Measurements from ENCODE around the gene GPRC5A. TPM values are rescaled to one million over a fixed set of nuclear protein-coding genes. Genes with fewer than 3 reads are reported as not detected.

Gene GPRC5A
- total and polyA plus RNA-seq, 2 of the 13 experiments (the other 11 are each of a cell fraction or from before 2014, with no cell fraction given) = 0.27 to 3.0 TPM

DNA sequence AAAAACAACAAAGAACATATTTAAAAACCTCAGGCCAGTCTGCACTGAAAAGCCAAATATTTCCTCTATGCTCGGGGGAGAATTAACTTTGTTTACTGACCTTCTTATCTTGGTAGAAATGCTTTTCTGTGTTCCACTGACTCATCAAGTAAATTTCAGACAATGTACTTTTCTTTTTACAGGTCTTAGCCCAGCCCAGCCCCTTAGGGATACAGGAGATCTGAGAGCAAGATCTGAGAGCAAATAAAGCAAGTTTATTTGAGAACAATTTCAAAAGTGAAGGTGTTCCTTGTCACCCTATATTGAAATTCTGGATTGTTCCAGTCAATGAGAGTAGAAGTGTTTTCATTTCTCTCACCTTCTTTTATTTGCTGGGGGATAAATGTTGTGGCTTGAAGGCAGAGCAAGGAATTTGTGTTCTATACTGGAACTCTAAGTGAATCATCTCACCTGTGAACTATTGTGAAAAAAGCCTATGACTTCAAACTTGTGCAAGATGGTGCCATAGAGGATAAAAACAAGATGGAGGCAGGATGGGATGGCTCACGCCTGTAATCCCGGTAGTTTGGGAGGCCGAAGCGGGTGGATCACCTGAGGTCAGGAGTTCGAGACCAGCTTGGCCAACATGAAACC, 7.9 kb upstream of the GPRC5A start (continued):
- TF ChIP-seq ZMAT3 (CRISPR knock-in tag; conservative IDR thresholded peaks at IDR 0.05) (no peak), ZBTB38 (CRISPR knock-in tag; IDR thresholded peaks at IDR 0.05) (no peak), MLLT10 (CRISPR knock-in tag; IDR thresholded peaks at IDR 0.05) (no peak), ZNF724P (CRISPR knock-in tag; IDR thresholded peaks at IDR 0.05; ENCODE audit: borderline replicate concordance) (no peak), RBAK (CRISPR knock-in tag; IDR thresholded peaks at IDR 0.05) (no peak), ZNF790 (CRISPR knock-in tag; IDR thresholded peaks at IDR 0.05; ENCODE audit: borderline replicate concordance) (no peak), ZNF30 (CRISPR knock-in tag; IDR thresholded peaks at IDR 0.05) (no peak), RAD51 (IDR thresholded peaks at IDR 0.05; ENCODE audit: borderline replicate concordance) (no peak), ZNF138 (CRISPR knock-in tag; IDR thresholded peaks at IDR 0.05; ENCODE audit: low read depth) (no peak), TBX2 (CRISPR knock-in tag; IDR thresholded peaks at IDR 0.05; ENCODE audit: borderline replicate concordance) (peak; percentile 58), FOXP1 (IDR thresholded peaks at IDR 0.05) (no peak), FOXP1 (CRISPR knock-in tag; IDR thresholded peaks at IDR 0.05) (peak; percentile 52; the same call in 1 of the 2 replicates), NRL (CRISPR knock-in tag; IDR thresholded peaks at IDR 0.05; ENCODE audit: borderline replicate concordance) (no peak), ZNF446 (CRISPR knock-in tag; IDR thresholded peaks at IDR 0.05) (no peak), ZNF619 (CRISPR knock-in tag; IDR thresholded peaks at IDR 0.05) (no peak), ZNF510 (CRISPR knock-in tag; IDR thresholded peaks at IDR 0.05; ENCODE audit: low read depth) (no peak)
- TF ChIP-seq, protein P1, sequence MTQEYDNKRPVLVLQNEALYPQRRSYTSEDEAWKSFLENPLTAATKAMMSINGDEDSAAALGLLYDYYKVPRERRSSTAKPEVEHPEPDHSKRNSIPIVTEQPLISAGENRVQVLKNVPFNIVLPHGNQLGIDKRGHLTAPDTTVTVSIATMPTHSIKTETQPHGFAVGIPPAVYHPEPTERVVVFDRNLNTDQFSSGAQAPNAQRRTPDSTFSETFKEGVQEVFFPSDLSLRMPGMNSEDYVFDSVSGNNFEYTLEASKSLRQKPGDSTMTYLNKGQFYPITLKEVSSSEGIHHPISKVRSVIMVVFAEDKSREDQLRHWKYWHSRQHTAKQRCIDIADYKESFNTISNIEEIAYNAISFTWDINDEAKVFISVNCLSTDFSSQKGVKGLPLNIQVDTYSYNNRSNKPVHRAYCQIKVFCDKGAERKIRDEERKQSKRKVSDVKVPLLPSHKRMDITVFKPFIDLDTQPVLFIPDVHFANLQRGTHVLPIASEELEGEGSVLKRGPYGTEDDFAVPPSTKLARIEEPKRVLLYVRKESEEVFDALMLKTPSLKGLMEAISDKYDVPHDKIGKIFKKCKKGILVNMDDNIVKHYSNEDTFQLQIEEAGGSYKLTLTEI (CRISPR knock-in tag; conservative IDR thresholded peaks at IDR 0.05) = no peak
